ENCODE data around the gene MTURN. TPM values are rescaled to one million over a fixed set of nuclear protein-coding genes. Genes with fewer than 3 reads are reported as not detected.

Gene MTURN
- total RNA-seq, 2 experiments from 2014 or later: 38.4 to 38.9 TPM

GRCh38 chr7:30104157-30104556, 30.6 kb upstream of the MTURN start:
- H3K27me3 ChIP-seq (ENCODE audit: control insufficient read depth in 1 of 2, insufficient read depth in 2 of 2, low read length in 2 of 2): no peaks in the 10 kb centered on the region
- no peak for ATAC-seq (ENCODE audit: poor library complexity)
- no peak for DNase-seq
- H3K4me1 ChIP-seq (ENCODE audit: insufficient read depth, low read length): no peaks in the 10 kb centered on the region
- peaks cover 2% of the 10 kb centered on the region for H3K36me3 ChIP-seq (ENCODE audit: insufficient read depth, low read length)
- no peak overlapping the region for H3K4me3 Mint-ChIP-seq
- POLR2A ChIA-PET: no interaction called here
- no peak overlapping the region for H3K27ac Mint-ChIP-seq
- H3K27ac ChIP-seq (ENCODE audit: low read depth in 1 of 2, low read length in 2 of 2): no peak overlapping the region
- H3K27me3 Mint-ChIP-seq: no peaks in the 10 kb centered on the region
- CTCF ChIA-PET: no interaction called here
- H3K9me3 Mint-ChIP-seq: no peaks in the 10 kb centered on the region
- intact Hi-C loops (cut with DNase I, micrococcal nuclease): no loop called here
- H3K36me3 Mint-ChIP-seq (ENCODE audit: low read depth): no peaks in the 10 kb centered on the region
- H3K4me3 ChIP-seq (ENCODE audit: low read length): no peak overlapping the region
- H3K9me3 ChIP-seq (ENCODE audit: control insufficient read depth in 1 of 2, insufficient read depth in 1 of 2, low read length in 2 of 2): no peaks in the 10 kb centered on the region
- H3K4me1 Mint-ChIP-seq (ENCODE audit: low read depth): no peaks in the 10 kb centered on the region
- no peak for TF ChIP-seq CTCF (IDR thresholded peaks at IDR 0.05)

- peaks cover 0 to 3% of the 10 kb centered on the region in 2 experiments for H3K9me3 ChIP-seq (ENCODE audit: control insufficient read depth in 1 of 2, insufficient read depth in 1 of 2, low read length in 2 of 2)
- H3K27me3 ChIP-seq (ENCODE audit: control insufficient read depth in 1 of 2, insufficient read depth in 2 of 2, low read length in 2 of 2): no peaks in the 10 kb centered on the region
- DNase-seq (no peak), ATAC-seq (ENCODE audit: poor library complexity) (no peak)
- Mint-ChIP-seq H3K4me3 (no peak overlapping the region), H3K27me3 (no peaks in the 10 kb centered on the region), H3K36me3 (ENCODE audit: low read depth) (peaks cover 21% of the 10 kb centered on the region), H3K9me3 (peaks cover 14% of the 10 kb centered on the region), H3K4me1 (ENCODE audit: low read depth) (peaks cover 9% of the 10 kb centered on the region), H3K27ac (no peak overlapping the region)
- ChIA-PET POLR2A (no interaction called here), CTCF (interaction anchor here (1.4 kb wide), 1 partner anchor 45 kb away, joined by 4 read pairs; no protein-coding TSS in a partner anchor)
- H3K4me1 ChIP-seq (ENCODE audit: insufficient read depth, low read length): no peaks in the 10 kb centered on the region
- no peak overlapping the region for H3K4me3 ChIP-seq (ENCODE audit: low read length)
- H3K27ac ChIP-seq (ENCODE audit: low read depth in 1 of 2, low read length in 2 of 2): no peak overlapping the region
- no peak for TF ChIP-seq CTCF (IDR thresholded peaks at IDR 0.05)
- no peaks in the 10 kb centered on the region for H3K36me3 ChIP-seq (ENCODE audit: insufficient read depth, low read length)
- intact Hi-C loops (cut with DNase I, micrococcal nuclease): no loop called here
Measured at GRCh38 chr7:30112103-30112713, 22.6 kb upstream of the MTURN start.

GRCh38 chr7:30113144-30113543, 21.6 kb upstream of the MTURN start:
- TF ChIP-seq CTCF (IDR thresholded peaks at IDR 0.05): no peak
- Mint-ChIP-seq H3K27me3 (no peaks in the 10 kb centered on the region), H3K27ac (no peak overlapping the region), H3K4me1 (ENCODE audit: low read depth) (peaks cover 9% of the 10 kb centered on the region), H3K4me3 (no peak overlapping the region), H3K36me3 (ENCODE audit: low read depth) (peaks cover 21% of the 10 kb centered on the region), H3K9me3 (peaks cover 14% of the 10 kb centered on the region)
- intact Hi-C loops (cut with DNase I, micrococcal nuclease): no loop called here
- ChIA-PET POLR2A (no interaction called here), CTCF (no interaction called here)
- DNase-seq: no peak
- H3K27me3 ChIP-seq (ENCODE audit: control insufficient read depth in 1 of 2, insufficient read depth in 2 of 2, low read length in 2 of 2): no peaks in the 10 kb centered on the region
- no peaks in the 10 kb centered on the region for H3K4me1 ChIP-seq (ENCODE audit: insufficient read depth, low read length)
- ATAC-seq (ENCODE audit: poor library complexity): no peak
- no peaks in the 10 kb centered on the region for H3K36me3 ChIP-seq (ENCODE audit: insufficient read depth, low read length)
- H3K27ac ChIP-seq (ENCODE audit: low read depth in 1 of 2, low read length in 2 of 2): no peak overlapping the region
- no peak overlapping the region for H3K4me3 ChIP-seq (ENCODE audit: low read length)
- peaks cover 0 to 3% of the 10 kb centered on the region in 2 experiments for H3K9me3 ChIP-seq (ENCODE audit: control insufficient read depth in 1 of 2, insufficient read depth in 1 of 2, low read length in 2 of 2)

All from CD4-positive, alpha-beta T cell (primary cell).